ENCODE measurements around the gene TRABD2B.

TRABD2B gene

DNA sequence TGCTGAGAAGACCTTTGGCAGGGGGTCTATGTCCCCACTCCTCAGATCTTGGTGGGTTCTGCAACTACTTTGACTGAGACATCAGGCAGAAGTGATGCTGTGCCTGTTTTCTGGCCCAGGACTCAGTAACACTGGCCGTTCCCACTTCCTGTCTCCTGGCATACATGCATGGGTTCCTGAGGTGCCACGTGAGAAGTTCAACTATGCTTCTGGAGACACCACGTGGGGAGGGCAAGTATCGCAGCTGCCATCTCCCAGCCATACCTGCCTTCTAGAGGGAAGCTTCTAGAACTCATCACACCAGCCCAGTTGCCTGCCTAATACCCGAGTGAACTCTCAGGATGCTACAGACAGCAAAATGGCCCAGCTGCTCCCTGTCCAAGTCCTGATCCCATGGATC is 65.8 kb downstream of the TRABD2B start:
- no peak for DNase-seq

GRCh38 chr1:47930210-47930840 is 66.9 kb downstream of the TRABD2B start:
- DNase-seq: no peak

GRCh38 chr1:47927165-47927564 is 70.0 kb downstream of the TRABD2B start:
- no peak for DNase-seq

GRCh38 chr1:47926461-47926999 is 70.7 kb downstream of the TRABD2B start:
- DNase-seq: no peak

DNA sequence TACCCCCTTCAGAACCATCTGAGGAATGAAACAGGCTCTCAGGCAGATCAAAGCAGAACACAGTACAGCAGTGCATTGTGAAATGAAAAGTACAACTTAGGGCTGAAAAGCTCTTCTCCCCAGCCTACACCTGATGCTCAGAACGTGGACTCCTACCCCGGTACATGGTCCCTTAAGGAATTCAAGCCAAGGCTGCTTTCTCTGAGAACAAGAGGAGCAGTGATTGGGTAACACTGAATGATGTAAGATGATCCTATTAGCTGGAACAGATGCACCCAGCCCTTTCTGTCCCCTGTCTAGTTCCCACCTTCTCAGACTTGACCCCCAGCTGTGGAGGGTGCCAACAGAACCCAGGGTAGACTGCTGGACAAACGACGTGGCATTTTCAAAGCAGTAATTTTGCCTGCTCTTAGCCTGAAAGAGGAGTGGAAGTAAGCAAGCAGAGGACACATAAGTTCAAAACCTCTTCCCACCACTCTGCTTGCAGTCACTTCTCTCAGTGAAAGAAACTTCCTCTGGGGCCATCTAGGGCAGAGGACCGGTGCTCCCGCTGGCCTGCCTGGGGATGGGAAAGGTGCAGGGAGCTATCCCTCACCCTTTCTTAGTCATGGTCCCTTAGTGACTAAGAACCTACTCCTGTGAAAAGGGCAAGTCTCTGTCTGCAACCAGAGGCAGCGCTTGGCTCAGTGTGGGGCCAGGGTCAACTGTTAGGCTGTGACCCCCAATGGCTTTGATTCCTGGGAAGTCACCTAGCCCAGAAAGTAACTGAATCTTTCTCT is 72.7 kb downstream of the TRABD2B start:
- no peak for DNase-seq

GRCh38 chr1:47921935-47922415 is 75.2 kb downstream of the TRABD2B start:
- DNase-seq: no peak

- DNase-seq: no peak
Measured at GRCh38 chr1:47919113-47919833, 77.9 kb downstream of the TRABD2B start.

DNA sequence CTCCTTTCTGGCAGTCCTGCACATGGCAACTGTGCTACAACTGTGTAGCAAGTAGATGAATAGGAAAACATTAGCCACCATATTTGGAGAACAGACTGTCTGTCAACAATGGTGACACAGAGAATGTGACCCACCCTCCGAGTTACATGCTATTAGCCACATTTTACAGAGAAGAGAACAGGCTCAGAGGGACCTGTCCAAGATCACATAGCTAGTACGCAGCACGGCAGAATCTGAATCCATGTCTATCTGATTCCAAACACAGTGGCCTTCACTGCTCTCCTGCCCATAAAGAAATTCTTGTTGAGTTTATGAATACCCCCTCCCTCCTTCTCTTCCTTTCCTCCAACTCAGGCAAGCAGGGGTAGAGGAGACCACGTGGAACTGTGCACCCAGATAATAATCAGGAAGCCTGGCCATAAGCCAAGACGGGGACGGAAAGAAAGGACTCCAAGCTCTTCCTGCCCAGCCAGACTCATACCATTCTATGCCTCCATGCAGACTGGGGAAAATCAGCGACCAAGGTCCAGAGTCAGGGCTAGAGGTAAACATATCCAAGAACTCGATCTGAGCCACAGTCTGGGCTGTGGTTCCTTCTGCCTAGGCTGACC is 78.8 kb downstream of the TRABD2B start:
- no peak for DNase-seq

DNA sequence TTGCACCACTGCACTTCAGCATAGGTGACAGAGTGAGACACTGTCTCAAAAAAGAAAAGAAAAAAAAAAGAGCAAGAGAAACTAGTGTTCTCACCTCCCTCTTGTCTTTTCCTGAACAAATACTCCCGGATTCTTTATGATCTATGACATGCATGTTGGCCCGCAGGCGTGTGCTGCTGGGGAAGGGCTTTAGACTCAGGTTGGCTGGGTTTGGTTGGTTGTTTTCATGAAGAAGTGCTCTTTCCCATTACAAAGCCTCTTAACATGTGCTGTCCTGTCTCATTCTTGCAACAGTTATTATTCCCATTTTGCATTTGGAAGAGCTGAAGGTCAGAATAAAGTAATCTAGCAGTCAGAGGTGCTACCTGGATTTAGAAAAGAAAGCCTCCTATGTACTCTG is 79.5 kb downstream of the TRABD2B start:
- DNase-seq: no peak

DNA sequence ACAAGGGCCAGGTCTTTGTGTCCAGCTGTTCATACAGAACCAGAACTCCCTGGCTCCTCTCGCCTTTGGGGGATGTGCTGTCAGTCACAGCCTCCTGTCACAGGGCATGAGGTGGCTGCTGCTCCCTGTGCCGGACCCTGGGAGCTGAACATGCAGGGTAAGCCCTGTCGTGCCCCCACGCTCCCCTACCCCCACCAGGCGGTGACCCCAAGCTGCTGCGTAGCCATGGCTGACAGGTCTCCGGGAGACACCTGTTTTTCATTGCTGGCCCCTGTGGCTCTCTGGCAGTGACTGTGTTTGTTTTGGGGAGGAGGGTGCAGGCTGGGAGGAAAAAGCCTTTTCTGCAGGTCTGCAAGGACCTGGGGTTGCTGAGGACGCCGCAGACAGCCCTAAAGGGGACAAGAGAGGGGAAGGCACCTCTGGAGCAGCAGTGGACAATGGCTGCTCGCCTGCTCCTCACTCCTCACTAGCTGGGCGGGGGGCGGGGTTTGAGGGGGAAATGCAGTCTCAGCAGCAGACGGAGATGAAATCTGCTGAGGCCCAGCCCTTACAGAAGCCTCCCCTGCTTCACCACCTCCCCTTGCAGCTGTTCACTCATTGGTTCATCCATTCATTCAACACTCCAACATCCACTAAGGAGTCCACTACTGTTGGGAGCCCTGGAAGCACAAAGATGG is 81.4 kb downstream of the TRABD2B start:
- DNase-seq: no peak

- DNase-seq: no peak
Measured at GRCh38 chr1:47914952-47915676, 82.1 kb downstream of the TRABD2B start.

DNA sequence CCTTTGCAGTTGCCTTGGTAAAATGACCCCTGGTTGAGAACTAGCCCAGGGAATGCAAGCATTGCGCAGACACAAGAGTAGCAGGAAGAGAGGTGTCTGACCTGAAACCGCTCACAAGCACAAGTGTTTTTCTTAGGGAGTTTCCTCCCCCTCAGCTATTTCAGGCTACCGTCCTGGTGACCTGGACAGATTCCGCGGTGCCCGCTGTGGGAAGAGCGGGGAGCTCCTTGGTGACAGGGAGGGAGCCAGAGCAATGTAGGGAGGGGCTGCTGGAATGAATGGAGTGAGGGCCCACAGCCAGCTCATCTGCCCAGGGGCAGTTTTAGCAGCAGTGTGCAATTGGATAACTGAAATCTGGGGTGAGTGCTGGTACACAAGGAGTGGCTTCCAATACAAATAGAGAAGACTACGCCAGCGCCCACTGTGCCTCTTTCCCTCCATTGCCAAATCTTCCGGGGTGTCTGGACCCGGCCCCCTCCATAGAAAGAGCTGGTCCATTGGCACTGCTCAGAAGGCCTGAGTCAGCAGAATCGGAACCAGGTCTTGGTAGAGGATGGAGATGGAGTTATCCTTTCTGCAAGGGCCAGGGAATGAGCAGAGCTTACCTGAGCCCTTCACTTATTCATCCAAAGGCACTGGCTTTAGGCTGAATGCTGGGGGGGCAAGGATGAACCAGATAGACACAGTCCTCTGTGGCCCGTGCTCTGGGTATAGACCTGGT is 82.8 kb downstream of the TRABD2B start:
- no peak for DNase-seq

DNA sequence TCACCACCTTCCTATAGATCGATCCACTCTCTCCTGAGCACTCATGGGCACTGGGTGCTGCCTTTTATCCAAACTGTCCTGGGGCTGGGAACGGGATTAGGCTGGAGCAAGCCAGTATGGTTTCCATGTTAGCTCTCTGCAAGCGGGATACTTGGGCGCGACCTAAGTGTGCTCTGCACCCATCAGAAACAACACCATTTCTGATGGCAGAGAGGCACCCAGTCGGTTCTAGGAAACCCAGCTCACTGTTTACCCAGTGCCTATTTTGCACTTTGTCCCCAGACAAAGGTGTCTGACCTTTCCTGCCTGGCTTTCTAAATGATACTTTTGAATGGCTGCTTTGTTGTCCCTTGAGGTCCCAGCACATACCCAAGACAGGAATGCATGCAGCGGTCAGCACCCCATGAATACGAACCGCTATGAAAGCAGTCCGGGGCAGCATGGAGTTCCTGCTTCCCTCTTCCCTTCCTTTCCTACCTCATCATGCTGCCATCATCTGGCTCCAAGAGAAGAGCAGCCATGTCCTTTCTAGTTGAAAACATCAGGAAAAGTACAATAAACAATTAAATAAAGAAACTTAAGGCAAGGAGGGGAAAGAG is 83.9 kb downstream of the TRABD2B start:
- no peak for DNase-seq

DNA sequence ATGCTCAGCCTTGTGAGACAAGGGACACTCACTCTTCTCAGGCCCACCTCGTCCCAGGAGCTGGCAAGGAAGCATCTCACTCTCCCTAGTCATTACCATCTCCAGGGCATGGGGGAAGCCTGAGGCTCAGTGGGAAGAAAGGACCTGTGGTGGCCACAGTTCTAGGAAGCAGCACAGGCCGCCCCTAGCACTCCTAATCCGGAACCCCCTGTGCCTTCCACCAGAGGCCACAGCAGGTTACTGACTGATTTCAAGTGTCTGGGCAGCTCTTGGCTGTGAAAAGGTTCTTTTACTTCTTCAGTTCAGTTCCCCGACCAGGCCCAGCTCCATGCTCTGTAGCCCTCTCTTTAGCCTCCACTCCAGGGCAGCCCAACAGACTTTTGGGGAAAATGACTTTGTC is 84.4 kb downstream of the TRABD2B start:
- DNase-seq: no peak

GRCh38 chr1:47911892-47912291 is 85.3 kb downstream of the TRABD2B start:
- DNase-seq: no peak

- no peak for DNase-seq
Measured at GRCh38 chr1:47911424-47911823, 85.8 kb downstream of the TRABD2B start.

DNA sequence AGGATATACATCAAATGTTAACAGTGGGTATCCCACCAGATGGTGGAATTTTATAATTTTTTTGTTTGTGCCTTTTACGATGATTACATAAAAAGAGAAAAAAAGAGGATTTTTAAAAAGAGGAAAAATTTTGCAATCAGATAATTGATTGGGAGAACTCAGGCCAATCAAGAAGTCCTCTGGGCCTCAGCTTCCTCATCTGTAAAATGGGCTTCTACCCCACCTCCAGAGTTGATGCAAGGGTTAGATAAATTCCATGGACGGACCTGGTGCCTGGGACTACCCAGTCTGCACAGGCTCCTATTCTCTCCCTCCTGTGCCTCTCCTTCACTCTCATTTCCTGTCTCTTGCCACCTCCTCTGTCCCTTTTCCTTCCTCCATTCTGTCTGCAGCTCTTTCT is 88.9 kb downstream of the TRABD2B start:
- no peak for DNase-seq

DNA sequence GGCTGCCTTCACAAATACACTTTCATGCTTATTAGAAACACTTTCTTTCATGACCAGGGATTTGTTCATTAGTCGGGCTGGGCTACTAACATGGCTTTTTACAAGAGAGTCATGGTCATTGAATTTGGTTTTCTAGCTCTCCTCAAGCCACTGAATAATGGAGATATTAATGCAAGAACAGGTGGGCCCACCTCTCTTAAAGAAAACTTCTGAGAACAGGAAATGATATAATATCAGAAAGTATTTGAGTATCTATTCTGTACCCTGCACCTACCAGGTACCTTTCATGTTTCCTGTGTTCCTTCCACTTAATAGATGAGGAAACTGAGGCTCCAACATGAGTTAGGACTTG is 90.0 kb downstream of the TRABD2B start:
- no peak for DNase-seq

- DNase-seq: no peak
Measured at GRCh38 chr1:47906527-47907176, 90.5 kb downstream of the TRABD2B start.

DNA sequence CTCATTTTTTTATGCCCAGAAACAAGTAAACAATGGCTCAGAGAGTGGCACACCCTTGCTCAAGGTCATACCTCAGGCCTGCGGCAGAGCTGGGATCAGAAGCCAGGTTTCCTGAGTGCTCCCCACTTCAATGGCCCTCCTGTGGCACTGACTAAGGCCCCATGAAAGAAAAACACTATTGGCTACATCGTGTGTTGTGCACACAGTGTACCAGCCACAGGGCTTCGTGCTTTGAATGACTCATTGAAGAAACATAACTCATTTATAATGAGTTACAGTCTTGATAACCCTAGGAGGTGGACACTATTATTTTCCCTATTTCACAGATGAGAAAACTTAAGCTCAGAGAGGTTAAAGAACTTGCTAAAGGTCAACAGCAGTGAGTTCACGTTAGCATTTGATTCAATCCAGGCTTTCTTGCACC is 91.2 kb downstream of the TRABD2B start:
- no peak for DNase-seq
